ENCODE data around the gene CELF2. TPM values are rescaled to one million over a fixed set of nuclear protein-coding genes. Genes with fewer than 3 reads are reported as not detected.

Gene CELF2
- total and polyA plus RNA-seq, 2 of the 4 experiments (the other 2 are of a cell fraction) = 3.5 to 6.6 TPM

- Histone ChIP-seq H3K18ac (ENCODE audit: low read depth, low read length) (no peak overlapping the region), H4K5ac (ENCODE audit: low read depth, low read length) (no peak overlapping the region), H2BK20ac (ENCODE audit: low read depth, low read length) (no peak overlapping the region), H3K4ac (ENCODE audit: low read depth, low read length) (no peak overlapping the region), H3K79me1 (ENCODE audit: low read depth in 1 of 2, low read length in 2 of 2) (no peaks in the 10 kb centered on the region), H4K8ac (ENCODE audit: low read depth in 2 of 2, low read length in 2 of 2) (no peak overlapping the region), H3K27me3 (ENCODE audit: control insufficient read depth, insufficient read depth, low read length) (no peaks in the 10 kb centered on the region; the same call in 1 of the 2 replicates), H2AK5ac (ENCODE audit: low read depth, low read length) (no peak overlapping the region), H3K14ac (replicated peaks; ENCODE audit: low read depth, low read length) (no peak overlapping the region), H3K56ac (ENCODE audit: extremely low read depth, insufficient read depth, low read length) (no peak overlapping the region), H3K27ac (ENCODE audit: insufficient read depth, low read length) (no peak overlapping the region), H3K9me1 (ENCODE audit: insufficient read depth, low read length) (no peaks in the 10 kb centered on the region), H2BK5ac (ENCODE audit: low read depth, low read length, poor library complexity, severe bottlenecking) (no peak overlapping the region), H4K91ac (ENCODE audit: insufficient read depth, low read depth, low read length) (no peak overlapping the region), H2BK15ac (ENCODE audit: low read depth, low read length) (no peak overlapping the region), H3K9me3 (ENCODE audit: control insufficient read depth, insufficient read depth, low read length) (0 out of 2 replicates have a peak, but pooled peaks cover 2% of the 10 kb centered on the region), H2AK9ac (replicated peaks; ENCODE audit: low read depth, low read length, poor library complexity) (no peak overlapping the region), H2BK120ac (ENCODE audit: low read depth, low read length) (no peak overlapping the region), H3K9ac (ENCODE audit: low read depth, low read length) (no peak overlapping the region), H3K4me2 (ENCODE audit: low read depth, low read length) (no peak overlapping the region), H2AFZ (replicated peaks; ENCODE audit: low read length, poor library complexity) (no peak overlapping the region), H4K20me1 (ENCODE audit: insufficient read depth, low read length) (no peaks in the 10 kb centered on the region), H3K36me3 (ENCODE audit: control insufficient read depth, insufficient read depth, low read length) (no peaks in the 10 kb centered on the region), H3K4me1 (ENCODE audit: control insufficient read depth, insufficient read depth, low read length) (no peaks in the 10 kb centered on the region; the same call in 1 of the 2 replicates), H3K4me3 (ENCODE audit: insufficient read depth, low read depth, low read length) (no peak overlapping the region), H3K23ac (ENCODE audit: low read depth, low read length) (no peak overlapping the region)
- 80% methylated on average over 1 of the region's 12 CpGs; no CpG with 5 or more reads in 1 of the 2 experiments for WGBS, 2 experiments (ENCODE audit: extremely low coverage in 2 of 2, insufficient read length in 1 of 2)
- BruUV-seq (replicated peaks) = no TSS peak
- ATAC-seq (ENCODE audit: low read depth) (no peak), DNase-seq (no peak)
- TF ChIP-seq BHLHE40 (IDR thresholded peaks at IDR 0.05; ENCODE audit: low read depth, low read length) = no peak
- TF ChIP-seq RCOR1 (IDR thresholded peaks at IDR 0.05; ENCODE audit: insufficient replicate concordance, low read length) = no peak
- TF ChIP-seq ELK1 (IDR thresholded peaks at IDR 0.05; ENCODE audit: borderline replicate concordance, low read depth, low read length) = no peak
- no peak for TF ChIP-seq CTCF (conservative IDR thresholded peaks at IDR 0.05; ENCODE audit: low read depth, low read length)
- no peak for TF ChIP-seq NFE2L2 (IDR thresholded peaks at IDR 0.05; ENCODE audit: low read depth, low read length)
- TF ChIP-seq MAFK (IDR thresholded peaks at IDR 0.05; ENCODE audit: low read depth, low read length) = no peak
- no peak for TF ChIP-seq USF2 (IDR thresholded peaks at IDR 0.05; ENCODE audit: low read depth, low read length)
- TF ChIP-seq CHD1 (IDR thresholded peaks at IDR 0.05; ENCODE audit: low read depth, low read length) = no peak
- TF ChIP-seq RFX5 (IDR thresholded peaks at IDR 0.05; ENCODE audit: low read depth, low read length) = no peak
- TF ChIP-seq SMC3 (IDR thresholded peaks at IDR 0.05; ENCODE audit: low read depth, low read length) = no peak
- no peak for TF ChIP-seq RAD21 (IDR thresholded peaks at IDR 0.05; ENCODE audit: low read length)
- intact Hi-C loops (cut with micrococcal nuclease) (no loop called here), in situ Hi-C loops (cut with MboI; ENCODE audit: low sequenced_read_pairs) (no loop called here), dilution Hi-C loops (cut with HindIII; ENCODE audit: low sequenced_read_pairs, unreplicated experiment) (no loop called here)
- POLR2A ChIA-PET (ENCODE audit: unreplicated experiment) = no interaction called here
- CTCF ChIA-PET = no interaction called here
These were observed 318.3 kb downstream of the CELF2 start for GRCh38 chr10:11335881-11336430.
